Glutamatergic neuron (in vitro differentiated cells): Measurements from ENCODE around the gene HS6ST2. TPM values are rescaled to one million over a fixed set of nuclear protein-coding genes. Genes with fewer than 3 reads are reported as not detected.

ENCODE experiments used
- DNase-seq: peaks from one replicate; pipeline ENCODE4 v3.0.0; 2022
- H3K27ac Mint-ChIP-seq: one replicate; pipeline ENCODE4 v1.8.0; 2020; ENCODE audit warnings: mild to moderate bottlenecking, mixed read lengths, inconsistent platforms; ENCODE audit not compliant: unreplicated experiment
- H3K27me3 Mint-ChIP-seq: one replicate; pipeline ENCODE4 v1.8.0; 2020; ENCODE audit warnings: mild to moderate bottlenecking, moderate library complexity, mixed read lengths, inconsistent platforms; ENCODE audit not compliant: unreplicated experiment
- H3K36me3 Mint-ChIP-seq: one replicate; pipeline ENCODE4 v1.8.0; 2020; ENCODE audit warnings: mild to moderate bottlenecking, mixed read lengths, inconsistent platforms; ENCODE audit not compliant: unreplicated experiment
- H3K4me1 Mint-ChIP-seq: one replicate; pipeline ENCODE4 v1.8.0; 2020; ENCODE audit warnings: mild to moderate bottlenecking, low read depth, mixed read lengths, inconsistent platforms; ENCODE audit not compliant: unreplicated experiment
- H3K4me3 Mint-ChIP-seq: one replicate; pipeline ENCODE4 v1.8.0; 2020; ENCODE audit warnings: mild to moderate bottlenecking, mixed read lengths, inconsistent platforms; ENCODE audit not compliant: unreplicated experiment
- H3K9me3 Mint-ChIP-seq: one replicate; pipeline ENCODE4 v1.8.0; 2020; ENCODE audit warnings: mild to moderate bottlenecking, moderate library complexity, mixed read lengths, inconsistent platforms; ENCODE audit not compliant: unreplicated experiment
- CTCF ChIP-seq: fragments of 200-600 bp; sonication (generic); IDR thresholded peaks from one replicate; pipeline ENCODE4 v1.5.0; 2021; ENCODE audit not compliant: partially characterized antibody, unreplicated experiment
- total RNA-seq: library from RNA; stranded (reverse); fragmentation: NEBNext Ultra II Directional; extraction: Animal tissue kit (Norgen Biotek cat#: 25700); gene quantifications from one replicate; pipeline ENCODE4 v1.2.1, GENCODE V29; 2021; ENCODE audit not compliant: unreplicated experiment

Gene HS6ST2
- total RNA-seq, 1 donor from 2014 or later: 2.9 TPM

DNA sequence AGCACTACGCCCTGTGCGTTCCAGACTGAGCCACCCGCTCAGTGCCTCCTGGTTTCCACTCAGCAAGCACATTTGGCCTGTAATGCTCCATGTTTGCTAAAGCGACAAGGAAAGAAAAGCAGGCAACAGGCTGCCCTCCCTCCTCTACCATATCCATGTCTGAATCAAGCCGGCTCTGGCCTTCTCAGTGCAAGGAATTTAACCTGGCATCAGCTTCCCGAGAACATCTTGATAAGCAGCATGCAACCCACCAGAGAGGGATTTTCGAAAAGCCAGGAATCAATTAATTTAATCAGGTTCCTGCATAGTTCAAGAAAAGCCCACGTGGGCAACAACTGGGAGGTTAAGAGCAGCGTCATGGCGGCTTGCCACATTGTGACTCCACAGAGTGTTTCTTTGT is 228.2 kb downstream of the HS6ST2 start:
- Mint-ChIP-seq H3K36me3 (no peaks in the 10 kb centered on the region), H3K27ac (no peak overlapping the region), H3K4me3 (no peak overlapping the region), H3K4me1 (no peaks in the 10 kb centered on the region), H3K9me3 (no peaks in the 10 kb centered on the region), H3K27me3 (no peaks in the 10 kb centered on the region)
- no peak for DNase-seq
- no peak for TF ChIP-seq CTCF

- H3K27me3 Mint-ChIP-seq: no peaks in the 10 kb centered on the region
- H3K4me1 Mint-ChIP-seq: no peaks in the 10 kb centered on the region
- no peak for TF ChIP-seq CTCF
Observed at GRCh38 chrX:132728296-132728695, 230.1 kb downstream of the HS6ST2 start.

GRCh38 chrX:132718431-132718958 is 239.9 kb downstream of the HS6ST2 start:
- H3K27ac Mint-ChIP-seq: no peak overlapping the region
- H3K36me3 Mint-ChIP-seq: no peaks in the 10 kb centered on the region
- no peaks in the 10 kb centered on the region for H3K27me3 Mint-ChIP-seq
- DNase-seq: no peak
- no peak overlapping the region for H3K4me3 Mint-ChIP-seq
- H3K9me3 Mint-ChIP-seq: no peaks in the 10 kb centered on the region
- H3K4me1 Mint-ChIP-seq: no peaks in the 10 kb centered on the region
- no peak for TF ChIP-seq CTCF

More at GRCh38 chrX:132728296-132728695, 230.1 kb downstream of the HS6ST2 start:
- Mint-ChIP-seq H3K4me3 (no peak overlapping the region), H3K27ac (no peak overlapping the region), H3K36me3 (no peaks in the 10 kb centered on the region), H3K9me3 (no peaks in the 10 kb centered on the region)
- no peak for DNase-seq

DNA sequence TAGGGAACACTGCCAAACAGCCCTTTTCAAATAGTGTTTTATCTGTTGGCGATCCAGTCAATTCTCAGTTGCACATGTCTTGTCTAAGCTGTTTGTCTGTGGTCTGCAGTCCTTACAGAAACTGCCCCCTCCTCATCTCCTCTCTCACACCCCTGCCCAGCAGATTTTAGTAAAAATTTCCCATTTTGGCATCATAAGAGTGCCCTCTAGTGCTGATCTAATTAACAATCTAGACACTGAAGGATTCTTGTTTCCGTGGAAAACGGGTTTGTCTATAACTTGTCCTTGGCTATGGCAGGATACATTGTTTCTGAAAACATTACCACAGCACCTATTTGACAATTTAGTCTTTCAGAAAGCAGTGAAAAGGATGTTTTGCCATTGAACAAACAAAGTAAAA is 242.4 kb downstream of the HS6ST2 start:
- no peak overlapping the region for H3K4me3 Mint-ChIP-seq
- no peaks in the 10 kb centered on the region for H3K36me3 Mint-ChIP-seq
- no peak for DNase-seq
- H3K9me3 Mint-ChIP-seq: no peaks in the 10 kb centered on the region
- H3K27me3 Mint-ChIP-seq: no peaks in the 10 kb centered on the region
- H3K27ac Mint-ChIP-seq: no peak overlapping the region
- TF ChIP-seq CTCF: no peak
- H3K4me1 Mint-ChIP-seq: no peaks in the 10 kb centered on the region

GRCh38 chrX:132714913-132715312 is 243.5 kb downstream of the HS6ST2 start:
- no peaks in the 10 kb centered on the region for H3K36me3 Mint-ChIP-seq
- no peak for TF ChIP-seq CTCF
- no peaks in the 10 kb centered on the region for H3K4me1 Mint-ChIP-seq
- H3K9me3 Mint-ChIP-seq: no peaks in the 10 kb centered on the region
- H3K27ac Mint-ChIP-seq: no peak overlapping the region
- H3K27me3 Mint-ChIP-seq: no peaks in the 10 kb centered on the region
- no peak for DNase-seq
- H3K4me3 Mint-ChIP-seq: no peak overlapping the region
